Epithelial cell of prostate (primary cell): Measurements from ENCODE around the gene CYP3A7.
"Not testable (repeated sequence)": the region's sequence is repeated elsewhere in the genome, so short reads cannot be mapped to it uniquely, and the experiment has no call there.

ENCODE experiments used
- DNase-seq: peaks from one replicate; pipeline ENCODE4 v3.0.0-alpha.2; 2011; ENCODE audit warnings: low read depth, low spot score
- H3K27ac ChIP-seq: fragments of 450-650 bp; 2 replicates; pipeline ENCODE4 v1.5.1; 2017; ENCODE audit warnings: mild to moderate bottlenecking

Gene CYP3A7

DNA sequence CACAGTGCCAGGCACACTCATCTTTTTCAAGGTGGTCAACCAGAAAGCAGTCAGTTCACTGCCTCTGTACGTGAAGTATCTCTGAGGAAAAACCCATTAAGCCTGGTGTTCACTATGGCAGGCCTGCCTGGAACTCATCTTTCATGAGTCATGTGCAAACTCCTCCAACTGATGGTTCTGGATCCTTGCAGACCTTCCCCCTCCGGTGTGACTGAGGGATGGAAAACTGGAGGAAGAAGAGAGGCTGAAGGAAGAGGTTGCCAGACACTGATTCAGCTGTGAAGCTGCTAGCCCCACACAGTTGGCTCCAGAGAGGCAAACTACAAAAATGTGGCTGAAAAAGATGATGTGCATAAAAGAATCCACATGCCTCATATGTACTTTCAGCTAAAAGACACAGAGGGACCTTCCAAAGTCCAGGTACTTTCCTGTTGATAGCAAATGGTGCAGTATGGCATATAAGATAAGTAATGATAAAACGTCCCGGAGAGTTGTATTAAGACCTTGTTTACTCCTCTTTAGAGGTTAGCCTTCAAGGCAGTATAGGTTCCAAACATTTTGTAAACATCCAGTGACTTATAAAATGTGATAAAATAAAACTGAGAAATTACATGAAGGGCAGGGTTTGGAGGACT is 57.9 kb downstream of the CYP3A7 start:
- no peak for DNase-seq
- no peak overlapping the region for H3K27ac ChIP-seq

DNA sequence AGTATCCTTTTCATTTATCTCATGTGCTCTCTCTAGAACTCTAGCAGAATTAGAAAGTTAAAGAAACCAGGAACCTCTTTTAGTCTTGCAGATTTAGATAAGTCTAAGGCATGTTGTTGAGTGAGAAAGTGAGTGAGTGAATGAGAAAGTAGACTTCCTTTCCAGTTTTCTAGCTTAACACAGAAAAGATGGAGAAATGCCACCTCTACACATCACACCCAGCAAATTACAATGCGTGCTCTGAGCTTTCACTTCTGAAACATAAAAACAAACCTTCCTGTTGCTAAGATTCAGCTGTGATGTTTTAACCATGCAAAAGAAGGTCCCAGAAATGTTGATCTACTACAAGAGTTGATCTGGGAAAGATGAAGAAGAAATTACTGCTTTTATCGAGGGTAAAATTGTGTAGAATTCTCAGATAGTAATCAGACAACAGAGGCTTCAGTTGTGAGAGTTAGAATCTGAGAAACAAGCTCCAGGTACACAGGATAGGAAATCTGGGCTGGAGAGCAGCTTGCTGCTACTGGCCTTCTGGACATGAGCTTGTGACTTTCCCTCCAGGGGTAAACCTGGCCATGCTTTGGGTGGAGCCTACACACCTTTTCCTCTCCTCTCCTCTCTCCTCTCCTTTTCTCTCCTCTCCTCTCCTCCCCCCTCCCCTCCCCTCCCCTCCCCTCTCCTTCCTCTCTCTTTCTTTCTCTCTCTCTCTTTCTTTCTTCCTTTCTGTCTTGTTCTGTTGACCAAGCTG is 59.8 kb downstream of the CYP3A7 start:
- DNase-seq = no peak
- H3K27ac ChIP-seq = no peak overlapping the region

DNA sequence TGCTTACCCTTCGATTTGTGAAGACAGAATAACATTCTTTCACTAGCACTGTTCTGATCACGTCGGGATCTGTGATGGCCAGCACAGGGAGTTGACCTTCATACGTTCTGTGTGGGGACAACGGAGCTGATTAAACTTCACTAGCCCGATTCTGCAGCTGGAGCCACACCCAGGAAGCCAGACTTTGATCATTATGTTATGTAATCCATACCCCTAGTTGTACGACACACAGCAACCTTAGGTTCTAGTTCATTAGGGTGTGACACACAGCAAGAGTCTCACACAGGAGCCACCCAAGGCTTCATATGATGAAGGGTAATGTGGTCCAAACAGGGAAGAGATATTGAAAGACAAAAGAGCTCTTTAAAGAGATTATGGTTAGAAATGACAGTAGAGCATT is 62.4 kb downstream of the CYP3A7 start:
- no peak for DNase-seq

DNA sequence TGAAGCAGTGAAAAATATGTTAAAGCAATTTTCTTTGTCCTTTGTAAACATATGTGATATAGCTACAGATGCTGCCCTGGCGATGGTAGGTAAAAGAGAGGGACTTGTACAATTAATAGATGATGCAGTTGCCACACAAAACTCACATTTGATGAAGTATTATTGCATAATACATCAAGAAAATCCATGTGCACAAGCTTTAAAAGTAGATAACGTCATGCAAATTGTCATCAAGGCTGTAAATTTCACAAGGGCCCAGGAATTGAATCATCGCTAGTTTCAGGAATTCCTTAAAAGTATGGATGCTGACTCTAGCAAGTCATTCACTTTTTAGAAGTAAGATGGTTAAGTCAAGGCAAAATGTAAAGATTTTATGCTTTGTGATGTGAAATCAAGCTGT is 65.2 kb downstream of the CYP3A7 start:
- no peak overlapping the region for H3K27ac ChIP-seq
- DNase-seq = no peak

More for the DNA sequence above, 62.4 kb downstream of the CYP3A7 start:
- H3K27ac ChIP-seq = no peak overlapping the region

DNA sequence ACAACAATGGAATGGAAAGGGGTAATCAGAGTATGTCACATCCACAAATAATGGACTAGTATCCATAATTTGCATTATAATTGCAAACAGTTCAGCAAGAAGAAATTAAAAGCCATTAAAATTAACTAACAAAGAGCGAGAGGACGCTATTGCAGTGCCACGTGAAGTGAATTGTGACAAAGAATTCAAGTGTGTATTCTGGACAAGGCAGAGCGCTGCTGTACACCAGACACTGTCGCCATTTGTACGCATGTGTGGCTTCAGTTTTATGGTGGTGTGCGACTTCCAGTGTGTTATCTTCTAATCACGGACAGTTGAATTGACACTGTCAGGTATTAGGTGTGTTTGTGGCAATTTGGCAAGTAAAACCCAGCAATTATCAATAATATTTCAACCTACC is 66.5 kb downstream of the CYP3A7 start:
- no peak overlapping the region for H3K27ac ChIP-seq
- DNase-seq = no peak

DNA sequence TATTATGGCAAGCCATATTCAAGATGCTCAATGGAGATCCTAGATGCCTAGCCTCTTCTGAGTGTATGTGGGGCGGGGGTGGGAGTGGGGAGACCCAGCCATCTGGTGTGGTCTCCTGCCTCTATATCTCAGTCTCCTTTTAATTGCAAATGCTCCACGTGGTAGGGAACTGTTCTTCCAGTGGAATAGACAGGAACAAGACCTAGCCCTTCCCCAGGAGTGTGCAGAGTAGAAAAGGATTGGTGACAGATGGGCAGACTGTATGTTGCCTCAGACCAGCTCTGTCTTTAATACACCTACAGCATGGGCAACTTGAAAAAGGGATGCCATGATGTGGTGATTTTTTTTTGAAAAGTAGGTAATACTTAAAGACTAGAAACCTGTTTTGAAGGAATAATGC is 67.8 kb downstream of the CYP3A7 start:
- no peak overlapping the region for H3K27ac ChIP-seq
- no peak for DNase-seq

DNA sequence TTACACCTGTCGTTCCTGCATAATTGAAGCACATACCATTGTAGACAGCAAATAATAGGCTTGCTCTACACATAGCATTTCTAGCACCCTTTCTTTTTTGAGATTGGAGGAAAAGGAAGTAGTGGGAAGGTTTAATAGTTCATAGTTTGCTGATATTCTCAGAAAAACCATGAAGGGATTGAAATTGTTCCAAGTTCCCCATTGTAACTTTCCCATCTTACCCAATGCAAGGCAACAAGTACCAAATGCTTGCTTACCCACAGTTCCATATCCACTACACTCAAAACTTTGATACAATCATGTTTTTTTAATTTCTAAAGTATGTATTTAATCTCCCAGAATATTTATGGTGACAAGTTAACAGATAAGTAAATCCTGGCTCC is 69.0 kb downstream of the CYP3A7 start:
- no peak overlapping the region for H3K27ac ChIP-seq
- DNase-seq = no peak

DNA sequence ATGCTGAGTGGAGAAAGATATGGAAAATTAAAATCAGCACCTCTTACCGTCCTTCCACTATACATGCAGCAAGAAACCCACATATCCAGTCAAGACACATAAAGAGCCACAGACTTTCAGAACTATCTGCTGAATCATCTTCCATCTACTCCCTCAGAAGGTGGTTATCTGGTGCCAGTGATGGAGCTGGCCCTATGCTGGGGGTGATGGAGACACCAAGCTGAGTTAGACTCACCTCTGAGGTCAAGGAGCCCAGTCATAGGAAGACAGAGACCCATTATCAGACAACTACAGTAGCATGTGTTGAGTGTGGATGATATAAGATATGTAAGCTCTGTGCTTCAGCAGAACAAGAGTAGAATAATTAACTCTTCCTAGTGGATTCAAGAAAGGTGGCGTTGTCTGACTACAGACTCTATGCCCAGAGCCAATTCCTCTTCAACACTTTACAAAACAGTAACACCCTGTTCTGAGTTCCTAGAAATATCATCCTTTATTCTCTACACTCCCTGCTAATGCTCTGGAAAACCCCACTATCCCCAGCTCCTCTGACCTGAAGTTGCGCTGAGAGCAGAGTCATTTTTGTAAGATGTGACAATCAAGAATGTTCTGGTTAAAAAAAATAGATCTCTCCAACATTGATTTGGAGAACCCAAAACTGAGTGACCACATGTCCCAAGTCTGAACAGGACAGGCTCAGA is 69.5 kb downstream of the CYP3A7 start:
- DNase-seq = no peak
- H3K27ac ChIP-seq = no peak overlapping the region

DNA sequence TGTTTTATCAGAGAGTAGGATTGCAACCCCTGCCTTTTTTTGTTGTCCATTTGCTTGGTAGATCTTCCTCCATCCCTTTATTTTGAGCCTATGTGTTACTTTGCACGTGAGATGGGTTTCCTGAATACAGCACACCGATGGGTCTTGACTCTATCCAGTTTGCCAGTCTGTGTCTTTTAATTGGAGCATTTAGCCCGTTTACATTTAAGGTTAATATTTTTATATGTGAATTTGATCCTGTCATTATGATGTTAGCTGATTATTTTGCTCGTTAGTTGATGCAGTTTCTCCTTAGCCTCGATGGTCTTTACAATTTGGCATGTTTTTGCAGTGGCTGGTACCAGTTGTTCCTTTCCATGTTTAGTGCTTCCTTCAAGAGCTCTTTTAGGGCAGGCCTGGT is 77.1 kb downstream of the CYP3A7 start:
- H3K27ac ChIP-seq, DNase-seq: not testable (repeated sequence)
